ENCODE results near the gene PRPF6.

The PRPF6 gene

DNA sequence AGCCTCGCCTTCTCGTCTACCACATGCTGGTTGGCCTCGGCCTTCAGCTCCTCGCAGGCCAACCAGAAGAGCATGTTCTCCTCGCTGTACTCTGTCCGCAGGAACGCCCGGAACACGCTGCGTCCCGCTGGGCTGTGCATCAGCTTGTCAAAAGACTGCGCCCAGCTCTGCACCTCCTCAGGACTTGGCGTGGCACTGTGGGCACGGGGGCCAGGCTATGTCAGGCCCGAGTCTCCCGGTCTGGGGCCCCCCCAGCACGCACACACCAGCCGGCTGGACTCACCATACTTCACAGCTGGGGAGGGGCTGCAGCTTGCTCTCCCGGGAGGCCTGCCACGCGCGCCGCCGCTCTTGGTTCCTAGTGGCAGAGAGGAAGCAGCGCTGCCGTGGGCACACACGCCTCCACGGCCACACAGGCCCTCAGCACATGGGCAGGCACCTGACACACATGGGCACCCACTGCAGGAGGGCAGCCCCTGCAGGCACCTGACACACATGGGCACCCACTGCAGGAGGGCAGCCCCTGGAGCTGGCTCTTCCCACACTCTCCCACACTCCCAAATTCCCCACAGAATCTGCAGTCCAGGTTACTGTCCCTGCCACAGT, 93.4 kb downstream of the PRPF6 start:
- TF ChIP-seq TCF4 (CRISPR knock-in tag; IDR thresholded peaks at IDR 0.05; ENCODE audit: borderline replicate concordance), result no peak
- TF ChIP-seq, protein P1, sequence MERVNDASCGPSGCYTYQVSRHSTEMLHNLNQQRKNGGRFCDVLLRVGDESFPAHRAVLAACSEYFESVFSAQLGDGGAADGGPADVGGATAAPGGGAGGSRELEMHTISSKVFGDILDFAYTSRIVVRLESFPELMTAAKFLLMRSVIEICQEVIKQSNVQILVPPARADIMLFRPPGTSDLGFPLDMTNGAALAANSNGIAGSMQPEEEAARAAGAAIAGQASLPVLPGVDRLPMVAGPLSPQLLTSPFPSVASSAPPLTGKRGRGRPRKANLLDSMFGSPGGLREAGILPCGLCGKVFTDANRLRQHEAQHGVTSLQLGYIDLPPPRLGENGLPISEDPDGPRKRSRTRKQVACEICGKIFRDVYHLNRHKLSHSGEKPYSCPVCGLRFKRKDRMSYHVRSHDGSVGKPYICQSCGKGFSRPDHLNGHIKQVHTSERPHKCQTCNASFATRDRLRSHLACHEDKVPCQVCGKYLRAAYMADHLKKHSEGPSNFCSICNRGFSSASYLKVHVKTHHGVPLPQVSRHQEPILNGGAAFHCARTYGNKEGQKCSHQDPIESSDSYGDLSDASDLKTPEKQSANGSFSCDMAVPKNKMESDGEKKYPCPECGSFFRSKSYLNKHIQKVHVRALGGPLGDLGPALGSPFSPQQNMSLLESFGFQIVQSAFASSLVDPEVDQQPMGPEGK (CRISPR knock-in tag; IDR thresholded peaks at IDR 0.05; ENCODE audit: borderline replicate concordance), result no peak
- no peak for TF ChIP-seq ZFP3 (CRISPR knock-in tag; IDR thresholded peaks at IDR 0.05)
- no peak for TF ChIP-seq ZFP30 (CRISPR knock-in tag; IDR thresholded peaks at IDR 0.05)
- TF ChIP-seq OSR1 (CRISPR knock-in tag; IDR thresholded peaks at IDR 0.05), result no peak
- no peak for TF ChIP-seq ZC3H10 (CRISPR knock-in tag; IDR thresholded peaks at IDR 0.05)
- no peak for TF ChIP-seq ESRRG (CRISPR knock-in tag; IDR thresholded peaks at IDR 0.05)
- TF ChIP-seq, protein P2, sequence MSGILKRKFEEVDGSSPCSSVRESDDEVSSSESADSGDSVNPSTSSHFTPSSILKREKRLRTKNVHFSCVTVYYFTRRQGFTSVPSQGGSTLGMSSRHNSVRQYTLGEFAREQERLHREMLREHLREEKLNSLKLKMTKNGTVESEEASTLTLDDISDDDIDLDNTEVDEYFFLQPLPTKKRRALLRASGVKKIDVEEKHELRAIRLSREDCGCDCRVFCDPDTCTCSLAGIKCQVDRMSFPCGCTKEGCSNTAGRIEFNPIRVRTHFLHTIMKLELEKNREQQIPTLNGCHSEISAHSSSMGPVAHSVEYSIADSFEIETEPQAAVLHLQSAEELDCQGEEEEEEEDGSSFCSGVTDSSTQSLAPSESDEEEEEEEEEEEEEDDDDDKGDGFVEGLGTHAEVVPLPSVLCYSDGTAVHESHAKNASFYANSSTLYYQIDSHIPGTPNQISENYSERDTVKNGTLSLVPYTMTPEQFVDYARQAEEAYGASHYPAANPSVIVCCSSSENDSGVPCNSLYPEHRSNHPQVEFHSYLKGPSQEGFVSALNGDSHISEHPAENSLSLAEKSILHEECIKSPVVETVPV (CRISPR knock-in tag; IDR thresholded peaks at IDR 0.05), result no peak
- TF ChIP-seq ISL1 (CRISPR knock-in tag; IDR thresholded peaks at IDR 0.05), result no peak
- TF ChIP-seq ZNF565 (CRISPR knock-in tag; conservative IDR thresholded peaks at IDR 0.05; ENCODE audit: low read depth), result no peak
- TF ChIP-seq GLIS3 (CRISPR knock-in tag; IDR thresholded peaks at IDR 0.05), result no peak
- TF ChIP-seq, protein P3, sequence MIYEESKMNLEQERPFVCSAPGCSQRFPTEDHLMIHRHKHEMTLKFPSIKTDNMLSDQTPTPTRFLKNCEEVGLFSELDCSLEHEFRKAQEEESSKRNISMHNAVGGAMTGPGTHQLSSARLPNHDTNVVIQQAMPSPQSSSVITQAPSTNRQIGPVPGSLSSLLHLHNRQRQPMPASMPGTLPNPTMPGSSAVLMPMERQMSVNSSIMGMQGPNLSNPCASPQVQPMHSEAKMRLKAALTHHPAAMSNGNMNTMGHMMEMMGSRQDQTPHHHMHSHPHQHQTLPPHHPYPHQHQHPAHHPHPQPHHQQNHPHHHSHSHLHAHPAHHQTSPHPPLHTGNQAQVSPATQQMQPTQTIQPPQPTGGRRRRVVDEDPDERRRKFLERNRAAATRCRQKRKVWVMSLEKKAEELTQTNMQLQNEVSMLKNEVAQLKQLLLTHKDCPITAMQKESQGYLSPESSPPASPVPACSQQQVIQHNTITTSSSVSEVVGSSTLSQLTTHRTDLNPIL (CRISPR knock-in tag; IDR thresholded peaks at IDR 0.05; ENCODE audit: low read depth), result no peak
- ATAC-seq, result no peak

DNA sequence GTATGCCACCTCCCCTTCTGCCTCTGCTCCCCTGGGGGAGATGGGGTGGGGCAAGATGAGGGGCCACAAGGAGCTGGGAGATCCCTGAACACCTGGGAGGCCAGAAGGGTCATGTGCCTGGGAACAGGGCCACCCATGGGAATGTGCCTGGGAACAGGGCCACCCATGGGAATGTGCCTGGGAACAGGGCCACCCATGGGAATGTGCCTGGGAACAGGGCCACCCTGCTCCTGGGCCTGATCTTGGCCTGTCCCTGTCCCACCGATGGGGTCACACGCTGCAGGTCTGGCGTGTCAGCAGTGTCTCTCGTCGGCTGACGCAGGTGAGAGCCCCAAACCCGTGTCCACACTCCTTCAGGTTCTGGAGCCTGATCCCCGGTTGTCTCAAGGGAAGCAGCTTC, 94.0 kb downstream of the PRPF6 start:
- TF ChIP-seq, protein P4, sequence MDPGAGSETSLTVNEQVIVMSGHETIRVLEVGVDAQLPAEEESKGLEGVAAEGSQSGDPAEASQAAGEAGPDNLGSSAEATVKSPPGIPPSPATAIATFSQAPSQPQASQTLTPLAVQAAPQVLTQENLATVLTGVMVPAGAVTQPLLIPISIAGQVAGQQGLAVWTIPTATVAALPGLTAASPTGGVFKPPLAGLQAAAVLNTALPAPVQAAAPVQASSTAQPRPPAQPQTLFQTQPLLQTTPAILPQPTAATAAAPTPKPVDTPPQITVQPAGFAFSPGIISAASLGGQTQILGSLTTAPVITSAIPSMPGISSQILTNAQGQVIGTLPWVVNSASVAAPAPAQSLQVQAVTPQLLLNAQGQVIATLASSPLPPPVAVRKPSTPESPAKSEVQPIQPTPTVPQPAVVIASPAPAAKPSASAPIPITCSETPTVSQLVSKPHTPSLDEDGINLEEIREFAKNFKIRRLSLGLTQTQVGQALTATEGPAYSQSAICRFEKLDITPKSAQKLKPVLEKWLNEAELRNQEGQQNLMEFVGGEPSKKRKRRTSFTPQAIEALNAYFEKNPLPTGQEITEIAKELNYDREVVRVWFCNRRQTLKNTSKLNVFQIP (CRISPR knock-in tag; IDR thresholded peaks at IDR 0.05; ENCODE audit: borderline replicate concordance, low read depth), result no peak
- TF ChIP-seq TCF4 (CRISPR knock-in tag; IDR thresholded peaks at IDR 0.05; ENCODE audit: borderline replicate concordance), result no peak
- TF ChIP-seq ESRRG (CRISPR knock-in tag; IDR thresholded peaks at IDR 0.05), result no peak
- TF ChIP-seq ISL1 (CRISPR knock-in tag; IDR thresholded peaks at IDR 0.05), result no peak
- TF ChIP-seq, protein P3 (CRISPR knock-in tag; IDR thresholded peaks at IDR 0.05; ENCODE audit: low read depth), result no peak
- TF ChIP-seq, protein P2 (CRISPR knock-in tag; IDR thresholded peaks at IDR 0.05), result no peak
- no peak for TF ChIP-seq ZNF565 (CRISPR knock-in tag; conservative IDR thresholded peaks at IDR 0.05; ENCODE audit: low read depth)
- no peak for TF ChIP-seq ZNF8 (CRISPR knock-in tag; IDR thresholded peaks at IDR 0.05)
- no peak for TF ChIP-seq CSDC2 (CRISPR knock-in tag; IDR thresholded peaks at IDR 0.05)
- TF ChIP-seq TOX (CRISPR knock-in tag; IDR thresholded peaks at IDR 0.05; ENCODE audit: borderline replicate concordance), result no peak
- no peak for TF ChIP-seq ZFP30 (CRISPR knock-in tag; IDR thresholded peaks at IDR 0.05)
- no peak for ATAC-seq

DNA sequence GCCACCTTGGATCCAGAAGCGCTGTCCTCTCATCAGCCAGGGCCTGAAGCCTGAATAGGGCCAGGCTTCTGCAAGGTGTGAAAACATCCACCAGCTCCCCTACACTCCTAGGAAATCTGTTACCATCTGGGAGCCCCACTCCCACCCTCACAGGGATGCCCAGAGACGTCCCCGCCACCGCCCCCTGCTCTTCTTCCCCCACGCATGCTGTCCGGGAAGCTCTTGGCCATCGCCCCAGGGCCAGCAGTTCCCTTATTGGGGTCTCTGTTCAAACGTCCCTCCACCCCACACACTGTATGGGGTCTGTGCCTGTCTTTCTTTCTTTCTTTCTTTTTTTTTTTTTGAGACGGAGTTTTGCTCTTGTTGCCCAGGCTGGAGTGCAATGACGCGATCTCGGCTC, 94.6 kb downstream of the PRPF6 start:
- no peak for TF ChIP-seq PPARA (CRISPR knock-in tag; IDR thresholded peaks at IDR 0.05; ENCODE audit: borderline replicate concordance)
- no peak for ATAC-seq

Data from SK-N-SH treated with all-trans-retinoic acid at 6 μM for 48 hours (cell line).